ENCODE data around the gene DUSP23.

Gene DUSP23

DNA sequence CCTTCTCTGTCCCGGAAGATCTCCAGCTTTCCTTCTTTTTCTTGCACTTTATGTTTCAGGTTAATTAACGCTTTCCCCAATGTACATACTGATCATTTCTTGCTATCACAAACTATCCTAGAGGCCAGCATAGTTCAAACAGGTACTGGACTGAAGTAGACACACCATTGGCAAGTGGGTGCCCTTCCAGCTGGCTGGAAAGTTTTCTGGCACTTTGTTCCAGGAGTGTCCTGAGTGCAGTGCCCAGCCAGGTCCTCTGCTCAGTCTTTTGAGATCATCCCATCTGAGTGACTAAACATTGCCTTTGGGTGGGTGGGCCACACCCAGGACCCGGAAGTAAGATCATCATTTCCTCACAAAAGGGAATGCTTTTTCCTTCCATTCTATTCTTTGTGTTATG, 15.0 kb upstream of the DUSP23 start:
- TF ChIP-seq, protein P1, sequence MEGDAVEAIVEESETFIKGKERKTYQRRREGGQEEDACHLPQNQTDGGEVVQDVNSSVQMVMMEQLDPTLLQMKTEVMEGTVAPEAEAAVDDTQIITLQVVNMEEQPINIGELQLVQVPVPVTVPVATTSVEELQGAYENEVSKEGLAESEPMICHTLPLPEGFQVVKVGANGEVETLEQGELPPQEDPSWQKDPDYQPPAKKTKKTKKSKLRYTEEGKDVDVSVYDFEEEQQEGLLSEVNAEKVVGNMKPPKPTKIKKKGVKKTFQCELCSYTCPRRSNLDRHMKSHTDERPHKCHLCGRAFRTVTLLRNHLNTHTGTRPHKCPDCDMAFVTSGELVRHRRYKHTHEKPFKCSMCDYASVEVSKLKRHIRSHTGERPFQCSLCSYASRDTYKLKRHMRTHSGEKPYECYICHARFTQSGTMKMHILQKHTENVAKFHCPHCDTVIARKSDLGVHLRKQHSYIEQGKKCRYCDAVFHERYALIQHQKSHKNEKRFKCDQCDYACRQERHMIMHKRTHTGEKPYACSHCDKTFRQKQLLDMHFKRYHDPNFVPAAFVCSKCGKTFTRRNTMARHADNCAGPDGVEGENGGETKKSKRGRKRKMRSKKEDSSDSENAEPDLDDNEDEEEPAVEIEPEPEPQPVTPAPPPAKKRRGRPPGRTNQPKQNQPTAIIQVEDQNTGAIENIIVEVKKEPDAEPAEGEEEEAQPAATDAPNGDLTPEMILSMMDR (IDR thresholded peaks at IDR 0.05): no peak
- no peak for TF ChIP-seq ZFX (IDR thresholded peaks at IDR 0.05; ENCODE audit: borderline replicate concordance)
- no peak overlapping the region for H3K27ac ChIP-seq

DNA sequence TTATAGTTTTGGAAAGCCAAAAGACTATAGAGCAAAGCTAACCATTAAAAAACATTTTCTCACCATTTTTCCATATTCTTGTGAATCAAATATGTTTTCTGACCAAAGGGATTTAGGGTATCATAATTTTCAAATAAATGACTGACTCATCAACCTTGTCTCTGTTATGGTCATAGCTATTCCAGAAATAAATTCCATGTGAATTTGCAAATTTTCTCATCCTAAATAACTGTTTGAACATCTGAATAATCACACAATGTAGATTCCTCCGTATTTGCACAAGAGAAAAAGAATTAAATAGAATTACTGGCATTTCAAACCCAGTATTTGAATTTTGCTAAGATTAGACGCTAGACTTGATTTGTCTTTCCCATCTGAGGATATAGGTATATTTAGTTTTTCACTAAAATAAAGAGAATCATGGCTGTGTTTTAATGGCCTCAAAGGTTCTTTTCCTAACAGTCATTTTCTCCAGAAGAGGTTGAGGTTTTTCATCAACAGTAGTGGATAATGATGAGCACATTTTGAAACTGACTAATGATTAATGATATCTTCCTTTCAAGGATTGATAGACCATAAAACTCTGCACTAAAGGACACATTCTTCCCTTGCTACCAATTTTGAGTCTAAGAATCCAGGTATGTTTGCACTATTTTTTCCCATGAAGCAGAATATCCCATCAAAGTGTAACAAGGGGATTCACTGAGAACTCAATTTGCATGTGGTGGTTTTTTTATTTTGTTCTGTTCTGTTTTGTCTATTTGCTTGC, 9.5 kb upstream of the DUSP23 start:
- no peak overlapping the region for H3K27ac ChIP-seq
- no peak for TF ChIP-seq ZFX (IDR thresholded peaks at IDR 0.05; ENCODE audit: borderline replicate concordance)
- TF ChIP-seq, protein P1 (IDR thresholded peaks at IDR 0.05): no peak

DNA sequence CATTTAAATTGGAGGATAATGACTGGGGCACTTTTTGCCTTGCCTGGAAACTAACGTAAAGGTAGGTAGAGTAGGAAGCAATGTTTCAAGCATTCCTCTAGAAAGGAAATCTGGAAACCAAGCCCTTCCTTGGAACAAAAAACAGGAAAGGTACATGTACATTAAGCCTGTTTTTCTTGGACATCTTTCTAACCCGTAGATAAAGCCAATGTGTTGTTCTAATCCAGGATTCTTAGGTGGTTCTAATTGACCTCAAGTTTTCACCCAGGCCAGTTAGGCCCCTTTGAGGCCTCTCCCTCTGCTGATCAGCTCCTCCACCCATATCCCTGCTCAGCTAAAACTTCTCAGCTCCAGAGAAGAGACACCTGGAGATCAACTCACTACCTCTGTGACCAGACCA, 6.3 kb upstream of the DUSP23 start:
- H3K27ac ChIP-seq: no peak overlapping the region
- TF ChIP-seq, protein P1 (IDR thresholded peaks at IDR 0.05): no peak
- no peak for TF ChIP-seq ZFX (IDR thresholded peaks at IDR 0.05; ENCODE audit: borderline replicate concordance)

DNA sequence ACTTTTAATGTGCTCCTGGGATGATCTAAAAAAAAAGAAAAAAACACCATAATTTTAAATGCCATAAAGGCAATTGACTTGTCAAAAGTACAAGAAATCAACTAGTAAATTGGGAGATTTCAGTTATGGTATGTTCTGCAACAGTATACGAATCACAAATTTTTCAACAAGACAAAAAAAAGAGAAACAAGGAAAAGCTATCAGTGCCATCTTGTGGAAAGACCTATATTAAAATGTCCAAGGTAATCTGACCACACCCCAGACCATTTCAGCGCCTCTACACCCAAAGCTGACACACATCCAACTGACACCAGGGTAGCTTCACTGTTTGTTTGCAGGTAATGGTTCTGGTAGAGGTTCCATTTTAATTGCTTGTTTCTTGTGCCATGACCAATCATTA, 5.0 kb upstream of the DUSP23 start:
- H3K27ac ChIP-seq: no peak overlapping the region
- TF ChIP-seq, protein P1 (IDR thresholded peaks at IDR 0.05): no peak
- no peak for TF ChIP-seq ZFX (IDR thresholded peaks at IDR 0.05; ENCODE audit: borderline replicate concordance)

DNA sequence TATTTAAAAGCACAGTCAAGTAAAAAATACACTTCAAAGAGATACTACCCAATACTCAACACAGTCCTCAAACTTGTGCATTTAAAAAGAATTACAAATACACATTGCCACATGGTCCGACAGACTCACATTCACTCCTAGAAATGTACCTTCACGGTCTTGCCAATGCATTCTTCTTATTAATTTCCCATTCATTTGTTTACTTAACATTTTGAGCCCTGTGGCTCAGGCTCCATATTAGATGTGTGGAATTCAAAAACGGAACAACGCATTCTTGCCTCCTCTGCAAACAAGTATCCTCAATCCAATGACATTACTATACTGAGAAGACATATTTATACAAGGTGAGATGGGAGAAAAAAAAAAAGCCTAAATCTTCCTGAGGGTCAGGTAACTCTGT, 2.5 kb upstream of the DUSP23 start:
- no peak overlapping the region for H3K27ac ChIP-seq

DNA sequence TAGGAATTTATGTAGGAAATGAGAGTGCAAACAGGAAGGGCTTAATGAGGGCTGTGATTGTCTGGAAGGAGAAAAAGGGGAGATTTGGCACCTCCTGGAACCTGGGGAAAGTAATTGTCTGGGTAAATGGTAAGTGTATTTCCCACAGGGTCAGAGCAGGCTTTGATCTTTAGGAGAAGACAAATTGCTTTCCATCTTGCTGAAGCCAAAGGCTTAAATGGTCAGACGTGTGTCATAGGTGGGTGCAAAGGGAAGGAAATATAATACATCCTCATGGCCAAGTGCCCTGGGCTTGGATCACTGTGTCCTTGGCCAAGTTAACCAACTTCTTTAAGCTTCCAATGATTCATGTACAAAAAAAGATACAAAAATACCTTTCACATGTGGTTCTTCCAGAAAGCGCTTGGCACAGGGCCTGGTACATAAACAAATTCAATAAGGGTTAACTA, 1.3 kb upstream of the DUSP23 start:
- no peak overlapping the region for H3K27ac ChIP-seq

More for the DNA sequence above, 2.5 kb upstream of the DUSP23 start:
- TF ChIP-seq, protein P1 (IDR thresholded peaks at IDR 0.05): no peak
- TF ChIP-seq ZFX (IDR thresholded peaks at IDR 0.05; ENCODE audit: borderline replicate concordance): no peak

DNA sequence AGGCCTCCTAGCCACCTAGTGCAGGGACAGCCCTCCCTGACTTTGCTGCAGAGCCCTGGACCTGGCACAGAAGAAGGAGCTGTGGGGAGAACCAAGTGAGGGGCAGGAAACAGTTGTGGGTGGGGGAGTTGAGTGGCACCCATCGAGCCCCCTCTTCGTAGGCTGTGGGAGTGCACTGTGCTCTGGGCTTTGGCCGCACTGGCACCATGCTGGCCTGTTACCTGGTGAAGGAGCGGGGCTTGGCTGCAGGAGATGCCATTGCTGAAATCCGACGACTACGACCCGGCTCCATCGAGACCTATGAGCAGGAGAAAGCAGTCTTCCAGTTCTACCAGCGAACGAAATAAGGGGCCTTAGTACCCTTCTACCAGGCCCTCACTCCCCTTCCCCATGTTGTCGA, 1.2 kb downstream of the DUSP23 start:
- H3K27ac ChIP-seq: no peak overlapping the region
- no peak for TF ChIP-seq ZFX (IDR thresholded peaks at IDR 0.05; ENCODE audit: borderline replicate concordance)
- TF ChIP-seq, protein P1 (IDR thresholded peaks at IDR 0.05): no peak

More for the DNA sequence above, 1.3 kb upstream of the DUSP23 start:
- no peak for TF ChIP-seq ZFX (IDR thresholded peaks at IDR 0.05; ENCODE audit: borderline replicate concordance)
- TF ChIP-seq, protein P1 (IDR thresholded peaks at IDR 0.05): no peak

All from 22Rv1 (cell line).